IPS-NIHi7 (cell line): Measurements from ENCODE around the gene RNF40.

ENCODE experiments used
- DNase-seq: peaks from one replicate; pipeline ENCODE4 v3.0.0; 2012; ENCODE audit warnings: mixed read lengths; ENCODE audit errors: extremely low spot score

Gene RNF40

GRCh38 chr16:30761928-30762902, at the start of gene RNF40, which contains the start of gene CFAP119:
RNF40 (plus strand) TSS chr16:30762322; CDS start chr16:30762546, 224 bp downstream.
CFAP119 (minus strand) TSS chr16:30762062; CDS start chr16:30761748, 314 bp downstream.
- DNase-seq: peak; percentile 99

DNA sequence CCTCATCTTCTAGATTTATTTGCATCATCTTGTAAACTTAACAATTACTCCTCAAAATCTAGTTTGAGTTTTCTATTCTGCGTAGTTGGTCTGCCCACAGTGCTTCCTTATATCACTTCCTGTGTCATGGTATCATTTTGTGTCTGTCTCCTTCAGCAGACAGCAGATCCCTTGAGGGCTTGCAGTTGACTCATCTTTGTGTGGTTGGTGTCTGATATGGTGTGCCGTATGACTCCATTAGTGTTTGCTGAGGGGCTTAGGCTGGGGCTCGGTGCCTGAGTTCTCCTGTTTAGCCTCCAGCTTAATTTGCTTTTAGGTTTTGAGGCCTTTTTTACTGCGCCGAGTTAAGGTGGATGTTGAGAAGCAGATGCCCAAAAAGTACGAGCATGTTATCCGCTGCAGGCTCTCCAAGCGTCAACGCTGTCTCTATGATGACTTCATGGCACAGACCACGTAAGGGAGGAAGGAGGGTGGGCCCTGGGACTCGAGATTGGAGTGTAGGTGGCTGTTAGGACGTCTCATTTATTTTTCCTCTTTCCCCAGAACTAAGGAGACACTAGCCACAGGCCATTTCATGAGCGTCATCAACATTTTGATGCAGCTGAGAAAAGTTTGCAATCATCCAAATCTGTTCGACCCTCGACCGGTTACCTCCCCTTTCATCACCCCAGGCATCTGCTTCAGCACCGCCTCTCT, 46.2 kb upstream of the RNF40 start:
- DNase-seq: no peak

- no peak for DNase-seq
These were observed 42.0 kb upstream of the RNF40 start for GRCh38 chr16:30720086-30720485.

GRCh38 chr16:30720694-30721093, 41.4 kb upstream of the RNF40 start:
- no peak for DNase-seq

DNA sequence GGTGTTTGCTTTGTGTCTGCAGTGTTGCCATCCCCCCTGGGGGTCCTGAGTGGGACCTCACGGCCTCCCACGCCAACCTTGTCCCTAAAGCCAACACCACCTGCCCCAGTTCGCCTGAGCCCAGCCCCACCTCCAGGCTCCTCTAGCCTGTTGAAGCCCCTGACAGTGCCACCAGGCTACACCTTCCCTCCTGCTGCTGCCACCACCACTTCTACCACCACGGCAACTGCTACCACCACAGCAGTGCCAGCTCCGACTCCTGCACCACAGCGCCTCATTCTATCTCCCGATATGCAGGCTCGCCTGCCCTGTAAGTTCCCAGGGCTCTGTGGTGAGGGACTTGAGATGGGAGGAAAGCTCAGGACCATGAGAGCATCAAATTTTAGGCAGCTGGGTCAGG, 41.0 kb upstream of the RNF40 start:
- DNase-seq: no peak

DNA sequence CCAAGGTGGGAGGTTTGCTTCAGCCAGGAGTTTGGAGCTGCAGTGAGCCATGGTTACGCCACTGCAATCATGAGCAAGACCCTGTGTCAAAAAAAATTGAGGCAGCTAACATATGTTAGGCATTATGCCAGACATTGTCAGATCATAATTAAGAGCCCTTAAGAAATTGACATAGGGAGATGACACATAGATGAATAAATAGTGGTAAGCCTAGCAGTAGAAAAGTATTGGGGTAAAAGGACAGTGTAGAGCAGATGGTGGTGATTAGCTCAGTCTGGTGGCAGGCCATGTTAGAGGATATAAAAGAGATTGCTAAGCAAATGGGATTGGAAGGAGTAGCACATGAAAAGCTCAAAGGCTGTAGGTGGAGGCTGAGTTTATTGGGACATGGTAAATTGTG, 40.5 kb upstream of the RNF40 start:
- no peak for DNase-seq

GRCh38 chr16:30722443-30722842, 39.7 kb upstream of the RNF40 start:
- DNase-seq: peak; percentile 38

DNA sequence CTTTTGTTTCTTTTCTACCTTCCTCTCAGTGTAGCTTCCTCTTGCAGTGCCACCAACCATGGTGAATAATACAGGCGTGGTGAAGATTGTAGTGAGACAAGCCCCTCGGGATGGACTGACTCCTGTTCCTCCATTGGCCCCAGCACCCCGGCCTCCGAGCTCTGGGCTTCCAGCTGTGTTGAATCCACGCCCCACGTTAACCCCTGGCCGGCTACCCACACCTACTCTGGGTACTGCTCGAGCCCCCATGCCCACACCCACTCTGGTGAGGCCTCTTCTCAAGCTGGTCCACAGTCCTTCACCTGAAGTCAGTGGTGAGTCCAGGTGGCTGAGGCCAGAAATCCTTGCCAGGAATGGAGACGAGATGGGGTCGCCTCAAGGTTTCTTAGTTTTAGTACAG, 39.2 kb upstream of the RNF40 start:
- no peak for DNase-seq

DNA sequence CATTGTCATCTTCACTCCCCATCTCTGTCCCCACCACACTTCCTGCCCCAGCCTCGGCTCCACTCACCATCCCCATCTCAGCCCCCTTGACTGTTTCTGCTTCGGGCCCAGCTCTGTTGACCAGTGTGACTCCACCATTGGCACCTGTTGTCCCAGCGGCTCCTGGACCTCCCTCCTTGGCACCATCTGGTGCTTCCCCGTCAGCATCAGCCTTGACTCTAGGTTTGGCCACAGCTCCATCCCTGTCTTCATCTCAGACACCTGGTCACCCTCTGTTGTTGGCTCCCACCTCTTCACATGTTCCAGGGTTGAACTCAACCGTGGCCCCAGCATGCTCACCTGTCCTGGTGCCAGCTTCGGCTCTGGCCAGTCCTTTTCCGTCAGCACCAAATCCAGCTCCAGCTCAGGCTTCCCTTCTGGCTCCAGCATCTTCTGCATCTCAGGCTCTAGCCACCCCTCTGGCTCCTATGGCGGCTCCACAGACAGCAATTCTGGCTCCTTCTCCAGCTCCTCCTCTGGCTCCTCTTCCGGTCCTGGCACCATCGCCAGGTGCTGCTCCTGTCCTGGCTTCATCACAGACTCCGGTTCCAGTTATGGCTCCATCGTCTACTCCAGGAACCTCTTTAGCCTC, 38.3 kb upstream of the RNF40 start:
- DNase-seq: no peak

DNA sequence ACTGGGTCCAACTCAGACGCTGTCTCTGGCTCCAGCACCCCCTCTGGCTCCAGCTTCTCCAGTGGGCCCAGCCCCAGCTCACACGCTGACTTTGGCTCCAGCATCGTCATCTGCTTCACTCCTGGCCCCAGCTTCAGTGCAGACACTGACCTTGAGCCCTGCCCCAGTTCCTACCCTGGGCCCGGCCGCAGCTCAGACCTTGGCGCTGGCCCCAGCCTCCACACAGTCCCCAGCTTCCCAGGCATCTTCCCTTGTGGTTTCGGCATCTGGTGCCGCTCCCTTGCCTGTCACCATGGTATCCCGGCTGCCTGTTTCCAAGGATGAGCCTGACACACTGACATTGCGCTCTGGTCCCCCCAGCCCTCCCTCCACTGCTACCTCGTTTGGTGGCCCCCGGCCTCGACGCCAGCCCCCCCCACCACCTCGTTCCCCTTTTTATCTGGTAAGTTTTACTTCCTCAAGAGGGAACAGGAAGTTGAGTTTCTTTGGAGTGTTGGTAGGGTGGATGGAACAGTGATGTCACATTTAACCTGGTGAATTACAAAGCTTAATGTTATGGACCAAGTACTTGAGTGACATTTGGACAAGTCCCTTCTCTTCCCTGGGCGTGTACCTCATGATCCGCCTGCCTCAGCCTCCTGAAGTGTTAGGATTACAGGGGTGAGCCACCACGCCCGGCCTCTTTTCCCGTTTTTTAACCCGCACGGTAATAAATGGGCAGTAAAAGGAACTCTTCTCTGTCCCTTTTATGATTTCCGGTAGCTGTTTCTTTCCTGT, 37.3 kb upstream of the RNF40 start:
- no peak for DNase-seq

DNA sequence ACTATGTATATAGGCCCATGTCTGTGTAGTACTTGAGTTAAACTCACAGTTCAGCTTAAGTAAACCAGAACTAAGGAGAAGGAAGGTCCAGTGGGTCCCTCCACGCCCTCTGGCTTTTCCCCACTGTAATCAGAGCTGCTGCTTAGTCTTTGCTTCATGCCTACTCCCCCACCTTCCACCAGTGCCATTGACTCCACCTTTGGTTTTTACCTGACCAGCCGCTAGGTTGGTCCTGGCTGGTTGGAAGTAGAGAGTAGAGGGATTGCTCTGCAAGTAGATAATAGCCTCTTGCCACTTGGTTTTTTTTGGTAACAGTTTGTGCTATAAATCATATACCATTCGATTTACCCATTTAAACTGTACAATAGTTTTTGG, 36.7 kb upstream of the RNF40 start:
- DNase-seq: no peak

DNA sequence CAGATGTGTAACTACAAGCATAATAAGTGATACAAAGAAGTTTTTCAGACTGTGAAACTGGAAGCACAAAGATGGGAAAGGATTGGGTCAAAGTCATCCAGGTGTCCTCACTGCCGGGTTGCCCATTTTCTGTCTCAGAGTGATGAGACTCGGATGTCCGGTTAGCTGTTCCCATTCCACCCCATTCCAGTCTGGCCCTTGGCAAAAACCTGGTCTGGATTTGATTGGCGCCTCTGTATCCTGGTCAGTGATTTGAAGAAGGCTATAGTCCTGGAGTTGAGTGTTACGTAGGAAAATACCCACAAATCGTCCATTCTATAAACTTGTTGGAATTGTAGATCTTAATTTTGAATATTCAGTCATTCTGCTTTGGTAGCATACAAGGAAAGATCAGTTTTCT, 33.8 kb upstream of the RNF40 start:
- DNase-seq: no peak

DNA sequence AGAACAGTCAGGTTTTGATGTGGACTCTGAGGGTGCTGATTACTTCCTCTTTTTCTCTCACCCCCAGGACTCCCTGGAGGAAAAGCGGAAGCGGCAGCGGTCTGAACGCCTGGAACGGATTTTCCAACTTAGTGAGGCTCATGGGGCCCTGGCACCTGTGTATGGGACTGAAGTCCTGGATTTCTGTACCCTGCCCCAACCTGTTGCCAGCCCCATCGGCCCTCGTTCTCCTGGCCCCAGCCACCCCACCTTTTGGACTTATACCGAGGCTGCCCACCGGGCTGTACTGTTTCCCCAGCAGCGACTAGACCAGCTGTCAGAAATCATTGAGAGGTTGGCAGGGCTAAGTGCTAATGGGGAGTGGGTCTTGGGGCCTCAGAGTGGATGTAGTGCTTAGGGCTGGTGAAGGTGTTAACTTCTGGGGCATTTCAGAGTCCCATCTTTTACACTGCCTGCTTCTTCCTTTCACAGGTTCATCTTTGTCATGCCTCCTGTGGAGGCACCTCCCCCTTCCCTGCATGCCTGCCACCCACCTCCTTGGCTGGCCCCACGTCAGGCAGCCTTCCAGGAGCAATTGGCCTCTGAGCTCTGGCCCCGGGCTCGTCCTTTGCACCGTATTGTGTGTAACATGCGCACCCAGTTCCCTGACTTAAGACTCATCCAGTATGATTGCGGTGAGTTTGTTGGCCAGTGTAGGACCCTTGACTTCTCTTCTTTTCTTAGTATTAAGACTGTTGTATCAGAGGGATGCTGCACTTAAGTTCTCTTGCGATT, 33.0 kb upstream of the RNF40 start:
- no peak for DNase-seq

DNA sequence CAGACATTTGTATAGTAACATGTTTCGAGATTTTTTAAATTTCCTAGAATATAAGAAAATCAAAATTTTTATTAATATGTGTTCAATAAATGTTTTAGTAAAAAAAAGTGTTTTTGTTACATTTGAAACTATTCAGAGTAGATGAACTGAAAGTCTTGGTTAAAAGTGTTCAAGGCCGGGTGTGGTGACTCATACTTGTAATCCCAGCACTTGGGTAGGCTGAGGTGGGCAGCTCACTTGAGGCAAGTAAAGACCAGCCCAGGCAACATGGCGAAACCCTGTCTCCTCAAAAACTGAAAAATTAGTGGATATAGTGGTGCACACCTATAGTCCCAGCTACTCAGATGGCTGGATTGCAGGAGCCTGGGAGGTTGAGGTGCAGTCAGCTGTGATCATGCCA, 30.7 kb upstream of the RNF40 start:
- DNase-seq: no peak

- DNase-seq: no peak
These were observed 24.9 kb upstream of the RNF40 start for GRCh38 chr16:30736995-30737793.

DNA sequence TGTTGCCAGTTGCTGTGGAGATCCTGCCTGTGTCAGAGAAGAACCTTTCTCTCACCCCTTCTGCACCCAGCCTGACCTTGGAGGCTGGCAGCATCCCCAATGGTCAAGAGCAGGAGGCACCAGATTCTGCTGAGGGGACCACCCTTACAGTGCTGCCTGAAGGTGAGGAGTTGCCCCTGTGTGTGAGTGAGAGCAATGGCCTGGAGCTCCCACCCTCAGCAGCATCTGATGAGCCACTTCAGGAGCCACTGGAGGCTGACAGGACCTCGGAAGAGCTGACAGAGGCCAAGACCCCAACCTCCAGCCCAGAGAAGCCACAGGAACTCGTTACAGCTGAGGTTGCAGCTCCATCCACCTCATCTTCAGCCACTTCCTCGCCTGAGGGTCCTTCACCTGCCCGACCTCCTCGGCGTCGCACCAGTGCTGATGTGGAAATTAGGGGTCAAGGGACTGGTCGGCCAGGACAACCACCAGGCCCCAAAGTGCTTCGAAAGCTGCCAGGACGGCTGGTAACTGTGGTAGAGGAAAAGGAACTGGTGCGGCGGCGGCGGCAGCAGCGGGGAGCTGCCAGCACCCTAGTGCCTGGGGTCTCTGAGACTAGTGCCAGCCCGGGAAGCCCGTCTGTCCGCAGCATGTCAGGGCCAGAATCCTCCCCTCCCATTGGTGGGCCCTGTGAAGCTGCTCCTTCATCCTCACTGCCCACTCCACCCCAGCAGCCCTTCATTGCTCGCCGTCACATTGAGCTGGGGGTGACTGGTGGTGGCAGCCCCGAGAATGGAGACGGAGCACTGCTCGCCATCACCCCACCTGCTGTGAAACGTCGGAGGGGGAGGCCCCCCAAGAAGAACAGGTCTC, 24.1 kb upstream of the RNF40 start:
- no peak for DNase-seq

GRCh38 chr16:30738984-30739951, 22.9 kb upstream of the RNF40 start:
- no peak for DNase-seq
